ENCODE data around the gene CDC42BPG.

CDC42BPG gene

GRCh38 chr11:64788321-64789215, 55.9 kb downstream of the CDC42BPG start:
- no peak for DNase-seq

GRCh38 chr11:64787526-64788320, 56.7 kb downstream of the CDC42BPG start:
- peak; percentile 68 to 72 for DNase-seq

- no peak for DNase-seq
These were observed 58.1 kb downstream of the CDC42BPG start for GRCh38 chr11:64786308-64786707.

- DNase-seq, result no peak
These were observed 59.5 kb downstream of the CDC42BPG start for GRCh38 chr11:64784813-64785581.

- DNase-seq, result peak; percentile 100
These were observed 65.8 kb downstream of the CDC42BPG start, which contains the start of gene SF1 for GRCh38 chr11:64778473-64779298. TSS of gene SF1 (minus strand) at chr11:64778542. CDS start at chr11:64778392, 150 bp downstream.

- DNase-seq, result no peak
These were observed 66.3 kb downstream of the CDC42BPG start for GRCh38 chr11:64778223-64778472.

- DNase-seq, result peak; percentile 81 to 82
These were observed 66.8 kb downstream of the CDC42BPG start for GRCh38 chr11:64777449-64778222.

- DNase-seq, result no peak
These were observed 67.6 kb downstream of the CDC42BPG start for GRCh38 chr11:64776875-64777274.

GRCh38 chr11:64776425-64776824, 68.0 kb downstream of the CDC42BPG start:
- no peak for DNase-seq

GRCh38 chr11:64774144-64774543, 70.3 kb downstream of the CDC42BPG start:
- no peak for DNase-seq
